ENCODE measurements around the gene SMARCC2.

GRCh38 chr12:56160894-56161689 lies 28.2 kb downstream of the SMARCC2 start:
- TF ChIP-seq, protein P1, sequence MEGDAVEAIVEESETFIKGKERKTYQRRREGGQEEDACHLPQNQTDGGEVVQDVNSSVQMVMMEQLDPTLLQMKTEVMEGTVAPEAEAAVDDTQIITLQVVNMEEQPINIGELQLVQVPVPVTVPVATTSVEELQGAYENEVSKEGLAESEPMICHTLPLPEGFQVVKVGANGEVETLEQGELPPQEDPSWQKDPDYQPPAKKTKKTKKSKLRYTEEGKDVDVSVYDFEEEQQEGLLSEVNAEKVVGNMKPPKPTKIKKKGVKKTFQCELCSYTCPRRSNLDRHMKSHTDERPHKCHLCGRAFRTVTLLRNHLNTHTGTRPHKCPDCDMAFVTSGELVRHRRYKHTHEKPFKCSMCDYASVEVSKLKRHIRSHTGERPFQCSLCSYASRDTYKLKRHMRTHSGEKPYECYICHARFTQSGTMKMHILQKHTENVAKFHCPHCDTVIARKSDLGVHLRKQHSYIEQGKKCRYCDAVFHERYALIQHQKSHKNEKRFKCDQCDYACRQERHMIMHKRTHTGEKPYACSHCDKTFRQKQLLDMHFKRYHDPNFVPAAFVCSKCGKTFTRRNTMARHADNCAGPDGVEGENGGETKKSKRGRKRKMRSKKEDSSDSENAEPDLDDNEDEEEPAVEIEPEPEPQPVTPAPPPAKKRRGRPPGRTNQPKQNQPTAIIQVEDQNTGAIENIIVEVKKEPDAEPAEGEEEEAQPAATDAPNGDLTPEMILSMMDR (conservative IDR thresholded peaks at IDR 0.05 in 1 of 2, IDR thresholded peaks at IDR 0.05 in 1 of 2; ENCODE audit: low read depth in 1 of 2, low read length in 2 of 2), result no peak
- no peak for TF ChIP-seq EZH2 (IDR thresholded peaks at IDR 0.05; ENCODE audit: low read length, missing control alignments)

Measured in fibroblast of lung (primary cell).